ENCODE measurements around the gene ZNF592.
"Not testable (repeated sequence)": the region's sequence is repeated elsewhere in the genome, so short reads cannot be mapped to it uniquely, and the experiment has no call there.

ZNF592 gene

GRCh38 chr15:84716036-84716732, 32.2 kb upstream of the ZNF592 start, which contains the start of gene SEC11A:
Gene SEC11A (minus strand): TSS chr15:84716139. CDS start chr15:84716075, 64 bp downstream.
- Histone ChIP-seq H3K27ac (peak within 1 kb of the TSS; percentile 76), H3K4me1 (peaks cover 27% of the 10 kb centered on the region), H3K36me3 (peaks cover 9% of the 10 kb centered on the region), H3K9me3 (no peaks in the 10 kb centered on the region), H3K4me2 (peak within 1 kb of the TSS; percentile 91), H4K20me1 (peaks cover 43% of the 10 kb centered on the region), H3K9ac (peak within 1 kb of the TSS; percentile 88), H3K4me3 (peak within 1 kb of the TSS; percentile 97), H3K27me3 (no peaks in the 10 kb centered on the region)
- no peak for TF ChIP-seq Cebpa-rat (IDR thresholded peaks at IDR 0.05)

GRCh38 chr15:84721371-84721770, 27.0 kb upstream of the ZNF592 start:
- Histone ChIP-seq H3K4me1 (peaks cover 22% of the 10 kb centered on the region), H3K27me3 (no peaks in the 10 kb centered on the region), H3K36me3 (no peaks in the 10 kb centered on the region), H4K20me1 (no peaks in the 10 kb centered on the region), H3K4me3 (no peak overlapping the region), H3K27ac (no peak overlapping the region), H3K9me3 (no peaks in the 10 kb centered on the region), H3K9ac (no peak overlapping the region), H3K4me2 (no peak overlapping the region)
- no peak for TF ChIP-seq Cebpa-rat (IDR thresholded peaks at IDR 0.05)

- TF ChIP-seq Cebpa-rat (IDR thresholded peaks at IDR 0.05) = no peak
- Histone ChIP-seq H3K9me3 (no peaks in the 10 kb centered on the region), H3K27ac (no peak overlapping the region)
Measured at GRCh38 chr15:84722628-84723027, 25.8 kb upstream of the ZNF592 start.

GRCh38 chr15:84725001-84725491, 23.3 kb upstream of the ZNF592 start:
- peak overlapping the region; percentile 69 for H3K27ac ChIP-seq

More at GRCh38 chr15:84722628-84723027, 25.8 kb upstream of the ZNF592 start:
- Histone ChIP-seq H3K9ac (no peak overlapping the region), H4K20me1 (no peaks in the 10 kb centered on the region), H3K4me2 (no peak overlapping the region), H3K27me3 (no peaks in the 10 kb centered on the region), H3K4me1 (peaks cover 14% of the 10 kb centered on the region), H3K36me3 (no peaks in the 10 kb centered on the region), H3K4me3 (no peak overlapping the region)

GRCh38 chr15:84727429-84727828, 21.0 kb upstream of the ZNF592 start:
- no peak for TF ChIP-seq Cebpa-rat (IDR thresholded peaks at IDR 0.05)
- no peak overlapping the region for H3K9ac ChIP-seq
- H3K27ac ChIP-seq = no peak overlapping the region
- no peaks in the 10 kb centered on the region for H4K20me1 ChIP-seq
- H3K4me2 ChIP-seq = no peak overlapping the region
- H3K4me1 ChIP-seq = peaks cover 14% of the 10 kb centered on the region
- no peak overlapping the region for H3K4me3 ChIP-seq
- no peaks in the 10 kb centered on the region for H3K27me3 ChIP-seq
- no peaks in the 10 kb centered on the region for H3K9me3 ChIP-seq
- no peaks in the 10 kb centered on the region for H3K36me3 ChIP-seq

More at GRCh38 chr15:84725001-84725491, 23.3 kb upstream of the ZNF592 start:
- Histone ChIP-seq H3K9ac (no peak overlapping the region), H3K27me3 (no peaks in the 10 kb centered on the region), H3K4me2 (peak overlapping the region; percentile 54), H3K4me1 (peaks cover 14% of the 10 kb centered on the region), H3K9me3 (no peaks in the 10 kb centered on the region), H3K36me3 (no peaks in the 10 kb centered on the region), H4K20me1 (no peaks in the 10 kb centered on the region), H3K4me3 (no peak overlapping the region)
- no peak for TF ChIP-seq Cebpa-rat (IDR thresholded peaks at IDR 0.05)

- Histone ChIP-seq H3K36me3 (no peaks in the 10 kb centered on the region), H3K27me3 (no peaks in the 10 kb centered on the region), H3K9me3 (no peaks in the 10 kb centered on the region), H3K4me3 (no peak overlapping the region), H3K9ac (no peak overlapping the region), H4K20me1 (no peaks in the 10 kb centered on the region), H3K4me2 (no peak overlapping the region), H3K4me1 (peaks cover 34% of the 10 kb centered on the region), H3K27ac (no peak overlapping the region)
- TF ChIP-seq Cebpa-rat (IDR thresholded peaks at IDR 0.05) = no peak
Measured at GRCh38 chr15:84731774-84732173, 16.6 kb upstream of the ZNF592 start.

- H3K9ac ChIP-seq = peak overlapping the region; percentile 60; the same call in 1 of the 2 replicates
Measured at GRCh38 chr15:84734794-84735479, 13.5 kb upstream of the ZNF592 start.

GRCh38 chr15:84735480-84736061, 12.8 kb upstream of the ZNF592 start:
- Histone ChIP-seq H3K9ac (0 out of 2 replicates have a peak overlapping the region, but pooled peaks have one; percentile 60), H3K4me2 (peak overlapping the region; percentile 87), H3K27ac (peak overlapping the region; percentile 69), H3K4me1 (peaks cover 38% of the 10 kb centered on the region)
- H4K20me1 ChIP-seq, H3K36me3 ChIP-seq, H3K9me3 ChIP-seq, H3K27me3 ChIP-seq, H3K4me3 ChIP-seq: not testable (repeated sequence)

More at GRCh38 chr15:84734794-84735479, 13.5 kb upstream of the ZNF592 start:
- no peaks in the 10 kb centered on the region for H3K9me3 ChIP-seq
- H3K27me3 ChIP-seq = no peaks in the 10 kb centered on the region
- H3K4me3 ChIP-seq = 0 out of 2 replicates have a peak overlapping the region, but pooled peaks have one; percentile 14
- peak overlapping the region; percentile 87 for H3K4me2 ChIP-seq
- peaks cover 35% of the 10 kb centered on the region for H3K4me1 ChIP-seq
- no peaks in the 10 kb centered on the region for H4K20me1 ChIP-seq
- H3K36me3 ChIP-seq = no peaks in the 10 kb centered on the region
- H3K27ac ChIP-seq = peak overlapping the region; percentile 69
- TF ChIP-seq Cebpa-rat (IDR thresholded peaks at IDR 0.05) = no peak

GRCh38 chr15:84736375-84736774, 12.0 kb upstream of the ZNF592 start:
- Histone ChIP-seq H3K4me1 (peaks cover 41% of the 10 kb centered on the region), H3K36me3 (no peaks in the 10 kb centered on the region), H3K27ac (no peak overlapping the region), H3K4me2 (peak overlapping the region; percentile 87; the same call in 1 of the 2 replicates), H3K4me3 (no peak overlapping the region), H3K9ac (no peak overlapping the region), H3K9me3 (no peaks in the 10 kb centered on the region), H3K27me3 (no peaks in the 10 kb centered on the region), H4K20me1 (no peaks in the 10 kb centered on the region)
- no peak for TF ChIP-seq Cebpa-rat (IDR thresholded peaks at IDR 0.05)

Measured in BLaER1 (cell line).